IMR-90 (cell line): ENCODE data around the gene PDZD11. TPM values are rescaled to one million over a fixed set of nuclear protein-coding genes. Genes with fewer than 3 reads are reported as not detected.

ENCODE experiments used
- microRNA-seq, 2 experiments: library from miRNA; stranded (forward) in 1 of 2; unstranded in 1 of 2; fragments of 10-50 nt in 1 of 2; fragments of <30 nt in 1 of 2; gene quantifications in 1 of 2; microRNA quantifications in 1 of 2; one replicate each; pipeline versions ENCODE3 to v1.1.0; 2013 to 2020; ENCODE audit not compliant: insufficient read depth in 1 of 2, insufficient read length in 1 of 2, unreplicated experiment in 1 of 2
- polyA plus RNA-seq, 3 experiments: library from polyadenylated mRNA; depleted of rRNA; stranded (reverse); fragments of >200 nt; gene quantifications; 2 replicates each; pipeline ENCODE4 v1.2.3, GENCODE V29; 2012; ENCODE audit warnings: low replicate concordance in 1 of 3
- small RNA-seq, 5 experiments: library from RNA; depleted of rRNA; stranded (forward); fragments of <200 nt; gene quantifications; one replicate each; pipeline ENCODE3, GENCODE V24; 2012
- total RNA-seq: library from RNA; depleted of rRNA; stranded (reverse); fragments of >200 nt; gene quantifications from 2 replicates; pipeline ENCODE4 v1.2.3, GENCODE V29; 2012; rRNA removed

PDZD11 gene
- total and polyA plus RNA-seq, 2 of the 4 experiments (the other 2 are of a cell fraction), result 84.1 to 100 TPM

Small RNA genes lying within 50 kb of the gene (microRNA-seq; reads per million reads assigned to microRNA genes)
- gene RNA5SP507 (ENCODE audit: insufficient read depth, insufficient read length), result not detected

Small RNA genes lying within 50 kb of the gene (small RNA-seq; reads per million reads assigned to genes)
- gene RNA5SP507, result 0 to 0.31 (median 0) reads per million in 5 experiments

Other genes starting within 250 kb of the PDZD11 start
- under 0.01 TPM in 1 of 2 replicates, not detected in the other for gene AWAT2, start 240.0 kb downstream of the PDZD11 start, total RNA-seq
- gene AWAT2, start 240.0 kb downstream of the PDZD11 start, polyA plus RNA-seq (2012; rRNA removed), result not detected in 2 replicates
- not detected in 2 replicates for gene OTUD6A, start 227.5 kb downstream of the PDZD11 start, total RNA-seq
- not detected in 2 replicates for gene OTUD6A, start 227.5 kb downstream of the PDZD11 start, polyA plus RNA-seq (2012; rRNA removed)
- 75.3 and 87.1 TPM in 2 replicates for gene IGBP1, start 156.5 kb downstream of the PDZD11 start, total RNA-seq
- gene IGBP1, start 156.5 kb downstream of the PDZD11 start, polyA plus RNA-seq (2012; rRNA removed), result 48.2 and 51.8 TPM in 2 replicates
- gene DGAT2L6, start 112.4 kb downstream of the PDZD11 start, total RNA-seq, result not detected in 2 replicates
- not detected in 2 replicates for gene DGAT2L6, start 112.4 kb downstream of the PDZD11 start, polyA plus RNA-seq (2012; rRNA removed)
- gene AWAT1, start 55.3 kb downstream of the PDZD11 start, total RNA-seq, result not detected in 2 replicates
- not detected in 2 replicates for gene AWAT1, start 55.3 kb downstream of the PDZD11 start, polyA plus RNA-seq (2012; rRNA removed)
- not detected in 2 replicates for gene P2RY4, start 29.7 kb downstream of the PDZD11 start, total RNA-seq
- gene P2RY4, start 29.7 kb downstream of the PDZD11 start, polyA plus RNA-seq (2012; rRNA removed), result 0.14 and 0.20 TPM in 2 replicates
- gene ARR3, start 21.6 kb downstream of the PDZD11 start, total RNA-seq, result not detected in 2 replicates
- not detected in 2 replicates for gene ARR3, start 21.6 kb downstream of the PDZD11 start, polyA plus RNA-seq (2012; rRNA removed)
- gene RAB41, start 7.8 kb downstream of the PDZD11 start, total RNA-seq, result not detected in 2 replicates
- not detected in 2 replicates for gene RAB41, start 7.8 kb downstream of the PDZD11 start, polyA plus RNA-seq (2012; rRNA removed)
- 19.0 and 24.4 TPM in 2 replicates for gene KIF4A, start 177 bp upstream of the PDZD11 start, total RNA-seq
- 9.4 and 10.0 TPM in 2 replicates for gene KIF4A, start 177 bp upstream of the PDZD11 start, polyA plus RNA-seq (2012; rRNA removed)
- gene GDPD2, start 133.4 kb upstream of the PDZD11 start, total RNA-seq, result not detected in 2 replicates
- not detected in 2 replicates for gene GDPD2, start 133.4 kb upstream of the PDZD11 start, polyA plus RNA-seq (2012; rRNA removed)
- 18.9 and 27.1 TPM in 2 replicates for gene DLG3, start 154.9 kb upstream of the PDZD11 start, total RNA-seq
- gene DLG3, start 154.9 kb upstream of the PDZD11 start, polyA plus RNA-seq (2012; rRNA removed), result 11.0 and 14.2 TPM in 2 replicates